Tibial nerve (tissue), 4 donors: ENCODE measurements around the gene ZNF74.

Experiments used
- CTCF ChIP-seq, 5 experiments: fragments of 200-600 bp in 3 of 5; fragments of 450-650 bp in 2 of 5; sonication (generic) in 3 of 5; IDR thresholded peaks; one replicate each; pipeline ENCODE4 v1.5.1; 2016 to 2019; ENCODE audit warnings: antibody characterized with exemption in 5 of 5, mild to moderate bottlenecking in 3 of 5, moderate library complexity in 2 of 5
- EP300 ChIP-seq, 2 donors: sonication (generic); formaldehyde crosslinking; IDR thresholded peaks; one replicate each; pipeline ENCODE4 v1.6.1; 2017; ENCODE audit warnings: antibody characterized with exemption in 2 of 2, mild to moderate bottlenecking in 1 of 2

GRCh38 chr22:20441631-20442484 lies 47.9 kb downstream of the ZNF74 start:
- TF ChIP-seq CTCF (IDR thresholded peaks at IDR 0.05) = no peak
- TF ChIP-seq EP300 (IDR thresholded peaks at IDR 0.05) = no peak
